RCC 7860 (cell line): ENCODE data around the gene ANKS6.

ENCODE experiments used
- DNase-seq: peaks from one replicate; pipeline ENCODE4 v3.0.0-alpha.2; 2015; ENCODE audit warnings: low spot score
- FAIRE-seq: peaks from 2 replicates; lab custom pipeline; 2012; peaks lifted over from hg19 to GRCh38; lab: Jason Lieb, UNC

The ANKS6 gene

GRCh38 chr9:98791608-98792490, 4.5 kb downstream of the ANKS6 start:
- DNase-seq (peak; percentile 88), FAIRE-seq (peak; percentile 85)

GRCh38 chr9:98790842-98791607, 5.3 kb downstream of the ANKS6 start:
- DNase-seq (peak; percentile 91), FAIRE-seq (peak; percentile 92)

- no peak for FAIRE-seq
- no peak for DNase-seq
Observed at GRCh38 chr9:98790134-98790841, 6.1 kb downstream of the ANKS6 start.

- FAIRE-seq (no peak), DNase-seq (no peak)
Observed at GRCh38 chr9:98789483-98790133, 6.7 kb downstream of the ANKS6 start.

GRCh38 chr9:98787766-98788335, 8.5 kb downstream of the ANKS6 start:
- no peak for DNase-seq
- no peak for FAIRE-seq

- FAIRE-seq (no peak), DNase-seq (no peak)
Observed at GRCh38 chr9:98786750-98787510, 9.4 kb downstream of the ANKS6 start.

GRCh38 chr9:98784831-98785806, 11.2 kb downstream of the ANKS6 start:
- FAIRE-seq = no peak
- no peak for DNase-seq

- no peak for FAIRE-seq
- no peak for DNase-seq
Observed at GRCh38 chr9:98783518-98784226, 12.7 kb downstream of the ANKS6 start.

GRCh38 chr9:98781588-98782383, 14.6 kb downstream of the ANKS6 start:
- DNase-seq (no peak), FAIRE-seq (no peak)

- DNase-seq = no peak
- no peak for FAIRE-seq
Observed at GRCh38 chr9:98780059-98780749, 16.2 kb downstream of the ANKS6 start.

- FAIRE-seq (no peak), DNase-seq (no peak)
Observed at GRCh38 chr9:98778711-98779530, 17.4 kb downstream of the ANKS6 start.

- no peak for FAIRE-seq
- no peak for DNase-seq
Observed at GRCh38 chr9:98778251-98778650, 18.1 kb downstream of the ANKS6 start.

- FAIRE-seq (no peak), DNase-seq (no peak)
Observed at GRCh38 chr9:98777618-98778017, 18.7 kb downstream of the ANKS6 start.

GRCh38 chr9:98775831-98776441, 20.4 kb downstream of the ANKS6 start:
- DNase-seq (no peak), FAIRE-seq (no peak)

- FAIRE-seq (no peak), DNase-seq (no peak)
Observed at GRCh38 chr9:98774746-98775145, 21.6 kb downstream of the ANKS6 start.
